RWPE1 (cell line): ENCODE measurements around the gene ASTN2.

Source experiments
- CTCF ChIA-PET: fragments of 350-600 bp; sonication (Branson Sonifier 250); formaldehyde crosslinking; extraction: SDS; loops from one replicate; lab custom pipeline; 2021; lab: Yijun Ruan, JAX
- POLR2A ChIA-PET: fragments of 400-600 bp; formaldehyde crosslinking; extraction: SDS; loops from one replicate; lab custom pipeline; 2020; ENCODE audit warnings: antibody characterized with exemption; ENCODE audit not compliant: low non-redundant PET; lab: Yijun Ruan, JAX
- DNase-seq: peaks from one replicate; pipeline ENCODE4 v3.0.0; 2012; ENCODE audit warnings: low spot score
- H3K27ac ChIP-seq: fragments of 450-650 bp; 2 replicates; pipeline ENCODE4 v1.5.1; 2017
- CTCF ChIP-seq: fragments of 450-650 bp; conservative IDR thresholded peaks from 2 replicates; pipeline ENCODE4 v1.5.1; 2017; ENCODE audit warnings: low read depth, mild to moderate bottlenecking

The ASTN2 gene

GRCh38 chr9:116713271-116713670 lies 701.6 kb downstream of the ASTN2 start:
- DNase-seq: no peak
- ChIA-PET CTCF (no interaction called here), POLR2A (no interaction called here)
- no peak overlapping the region for H3K27ac ChIP-seq
- no peak for TF ChIP-seq CTCF

- DNase-seq: no peak
- ChIA-PET POLR2A (interaction anchor here (0.5 kb wide), 1 partner anchor 193 kb away, joined by 3 read pairs; no protein-coding TSS in a partner anchor), CTCF (no interaction called here)
- TF ChIP-seq CTCF: no peak
- no peak overlapping the region for H3K27ac ChIP-seq
These were observed 702.1 kb downstream of the ASTN2 start for GRCh38 chr9:116712781-116713180.

- ChIA-PET POLR2A (no interaction called here), CTCF (no interaction called here)
- H3K27ac ChIP-seq: no peak overlapping the region
- no peak for DNase-seq
- TF ChIP-seq CTCF: no peak
These were observed 708.3 kb downstream of the ASTN2 start for GRCh38 chr9:116706310-116707290.

- POLR2A ChIA-PET: no interaction called here
- no peak overlapping the region for H3K27ac ChIP-seq
- CTCF ChIA-PET: interaction anchor here (0.7 kb wide), 1 partner anchor 714 kb away, joined by 3 read pairs; no protein-coding TSS in a partner anchor
- no peak for TF ChIP-seq CTCF
- DNase-seq: no peak
These were observed 709.3 kb downstream of the ASTN2 start for GRCh38 chr9:116705531-116705930.

GRCh38 chr9:116704470-116704869 lies 710.4 kb downstream of the ASTN2 start:
- H3K27ac ChIP-seq: no peak overlapping the region
- DNase-seq: no peak
- CTCF ChIA-PET: interaction anchor here (0.6 to 0.8 kb wide), 2 partner anchors 22 to 285 kb away, joined by 3 to 4 read pairs; no protein-coding TSS in a partner anchor
- POLR2A ChIA-PET: no interaction called here
- no peak for TF ChIP-seq CTCF

- TF ChIP-seq CTCF: no peak
- no peak overlapping the region for H3K27ac ChIP-seq
- no peak for DNase-seq
- CTCF ChIA-PET: no interaction called here
- POLR2A ChIA-PET: no interaction called here
These were observed 711.2 kb downstream of the ASTN2 start for GRCh38 chr9:116703634-116704033.
